H1 (cell line): ENCODE data around the gene CCNY. TPM values are rescaled to one million over a fixed set of nuclear protein-coding genes. Genes with fewer than 3 reads are reported as not detected.

Experiments
- MAX ChIP-seq: IDR thresholded peaks from 2 replicates; pipeline ENCODE4 v1.6.1; 2012; ENCODE audit warnings: inconsistent platforms
- SIN3A ChIP-seq, 2 experiments: IDR thresholded peaks in 1 of 2; conservative IDR thresholded peaks in 1 of 2; 2 replicates each; pipeline ENCODE4 v1.6.1; 2011 to 2012; ENCODE audit warnings: low read length in 2 of 2, improper control_type of control experiment in 1 of 2, low read depth in 1 of 2, mild to moderate bottlenecking in 1 of 2
- SIRT6 ChIP-seq: IDR thresholded peaks from one replicate; pipeline ENCODE4 v1.7.1; 2012; ENCODE audit warnings: low read length, inconsistent platforms
- polyA plus RNA-seq, 7 experiments: library from polyadenylated mRNA; depleted of rRNA in 3 of 7; stranded (reverse) in 5 of 7; unstranded in 2 of 7; fragments of >200 nt in 5 of 7; fragments of 200-250 nt in 2 of 7; gene quantifications; 1 replicate in 5 of 7; 2 replicates in 1 of 7; 4 replicates in 1 of 7; pipeline versions ENCODE4 v1.2.1 to v1.2.3, GENCODE V29; 2011 to 2013; ENCODE audit warnings: missing spikeins in 2 of 7, mixed read lengths in 2 of 7
- total RNA-seq: library from RNA; stranded (reverse); fragmentation: NEBNext Ultra II Directional; extraction: Animal tissue kit (Norgen Biotek cat#: 25700); gene quantifications from 2 replicates; pipeline ENCODE4 v1.2.1, GENCODE V29; 2021

The CCNY gene
- total and polyA plus RNA-seq, 2 of the 8 experiments (the other 6 are each of a cell fraction or from before 2014, with no cell fraction given), result 25.3 to 68.2 TPM

- TF ChIP-seq MAX (no peak), SIN3A (conservative IDR thresholded peaks at IDR 0.05 in 1 of 2, IDR thresholded peaks at IDR 0.05 in 1 of 2; ENCODE audit: low read depth in 1 of 2, low read length in 2 of 2) (no peak), SIRT6 (no peak)
- TF ChIP-seq, all 59 proteins: peak for 0
Observed at GRCh38 chr10:35353395-35353794, 17.1 kb downstream of the CCNY start (continued).
